ENCODE measurements around the gene FAM136A. TPM values are rescaled to one million over a fixed set of nuclear protein-coding genes. Genes with fewer than 3 reads are reported as not detected.

The FAM136A gene
- total and polyA plus RNA-seq, 8 donors: 25.6 to 58.2 (median 50.8) TPM

- no peaks in the 10 kb centered on the region for H3K9me3 ChIP-seq
- no peaks in the 10 kb centered on the region for H3K4me1 ChIP-seq
- no peak overlapping the region for H3K4me3 ChIP-seq
- DNase-seq: no peak
- TF ChIP-seq, protein P1, sequence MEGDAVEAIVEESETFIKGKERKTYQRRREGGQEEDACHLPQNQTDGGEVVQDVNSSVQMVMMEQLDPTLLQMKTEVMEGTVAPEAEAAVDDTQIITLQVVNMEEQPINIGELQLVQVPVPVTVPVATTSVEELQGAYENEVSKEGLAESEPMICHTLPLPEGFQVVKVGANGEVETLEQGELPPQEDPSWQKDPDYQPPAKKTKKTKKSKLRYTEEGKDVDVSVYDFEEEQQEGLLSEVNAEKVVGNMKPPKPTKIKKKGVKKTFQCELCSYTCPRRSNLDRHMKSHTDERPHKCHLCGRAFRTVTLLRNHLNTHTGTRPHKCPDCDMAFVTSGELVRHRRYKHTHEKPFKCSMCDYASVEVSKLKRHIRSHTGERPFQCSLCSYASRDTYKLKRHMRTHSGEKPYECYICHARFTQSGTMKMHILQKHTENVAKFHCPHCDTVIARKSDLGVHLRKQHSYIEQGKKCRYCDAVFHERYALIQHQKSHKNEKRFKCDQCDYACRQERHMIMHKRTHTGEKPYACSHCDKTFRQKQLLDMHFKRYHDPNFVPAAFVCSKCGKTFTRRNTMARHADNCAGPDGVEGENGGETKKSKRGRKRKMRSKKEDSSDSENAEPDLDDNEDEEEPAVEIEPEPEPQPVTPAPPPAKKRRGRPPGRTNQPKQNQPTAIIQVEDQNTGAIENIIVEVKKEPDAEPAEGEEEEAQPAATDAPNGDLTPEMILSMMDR (IDR thresholded peaks at IDR 0.05): no peak
- intact Hi-C loops (cut with DNase I): loop anchor here in 1 of 2 donors (5.0 to 10.0 kb wide), 2 partner anchors 273 to 301 kb away; no protein-coding TSS in a partner anchor
- peaks cover 0 to 31% of the 10 kb centered on the region in 2 donors for H3K27me3 ChIP-seq
- no peaks in the 10 kb centered on the region for H3K36me3 ChIP-seq
- H3K27ac ChIP-seq: no peak overlapping the region
- no peak for ATAC-seq
Observed at GRCh38 chr2:70344195-70344594, 42.3 kb upstream of the FAM136A start.

DNA sequence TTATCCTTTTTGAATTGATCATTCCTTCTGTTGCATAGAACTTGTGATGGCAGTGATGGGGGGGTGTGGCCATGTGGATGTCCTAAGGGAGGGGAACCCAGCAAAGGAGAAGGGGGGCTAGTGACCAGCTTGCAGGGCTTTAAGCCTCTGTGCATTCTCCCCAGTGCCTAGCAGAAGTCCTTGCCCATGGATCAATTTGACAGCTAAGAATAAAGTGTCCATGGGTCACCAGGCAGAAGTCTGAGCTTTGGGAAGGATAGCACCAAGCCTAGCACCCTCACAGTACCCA, 39.6 kb upstream of the FAM136A start:
- Histone ChIP-seq H3K27ac (no peak overlapping the region), H3K36me3 (no peaks in the 10 kb centered on the region), H3K27me3 (peaks cover 0 to 11% of the 10 kb centered on the region in 2 donors), H3K4me3 (no peak overlapping the region), H3K4me1 (no peaks in the 10 kb centered on the region), H3K9me3 (no peaks in the 10 kb centered on the region)
- TF ChIP-seq, protein P1 (IDR thresholded peaks at IDR 0.05): no peak
- DNase-seq (no peak), ATAC-seq (no peak)
- intact Hi-C loops (cut with DNase I): loop anchor here in 1 of 2 donors (5.0 to 10.0 kb wide), 2 partner anchors 276 to 303 kb away; no protein-coding TSS in a partner anchor

DNA sequence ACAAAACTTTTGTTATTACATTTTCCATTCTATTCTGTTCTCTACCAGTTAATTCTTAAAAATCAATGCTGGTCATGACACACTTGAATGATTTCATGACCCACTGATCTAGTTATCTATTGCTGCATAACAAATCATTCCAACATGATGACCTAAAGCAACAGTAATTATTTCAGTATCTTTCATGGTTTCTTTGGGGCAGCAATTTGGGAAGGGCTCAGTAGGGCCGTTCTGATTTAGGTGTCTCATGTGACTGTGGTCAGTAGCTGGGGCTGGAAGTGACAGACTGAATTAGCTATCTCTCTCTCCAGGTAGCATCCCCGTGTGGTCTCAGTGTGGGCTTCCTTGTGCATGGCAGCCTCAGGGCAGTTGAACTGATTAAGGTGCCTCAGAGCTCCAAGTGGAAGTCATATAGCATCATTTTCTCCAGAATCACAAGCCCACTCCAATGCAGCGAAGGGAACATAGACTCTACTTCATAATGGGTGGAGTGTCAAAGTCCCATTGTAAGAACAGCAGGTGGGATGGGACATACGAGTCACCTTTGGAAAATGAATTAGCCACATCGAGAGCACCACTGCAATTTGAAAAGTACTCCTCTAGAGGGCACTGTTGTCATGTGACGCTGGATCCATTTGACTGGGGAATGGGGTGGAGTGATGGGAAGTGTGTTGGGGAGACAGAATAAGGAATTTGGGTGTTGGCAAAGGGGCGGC, 39.1 kb upstream of the FAM136A start:
- intact Hi-C loops (cut with DNase I): loop anchor here in 1 of 2 donors (5.0 to 10.0 kb wide), 2 partner anchors 276 to 304 kb away; no protein-coding TSS in a partner anchor

GRCh38 chr2:70340075-70340474, 38.2 kb upstream of the FAM136A start:
- Histone ChIP-seq H3K27me3 (peaks cover 0 to 6% of the 10 kb centered on the region in 2 donors), H3K4me3 (no peak overlapping the region), H3K9me3 (no peaks in the 10 kb centered on the region), H3K36me3 (no peaks in the 10 kb centered on the region), H3K27ac (no peak overlapping the region), H3K4me1 (no peaks in the 10 kb centered on the region)
- DNase-seq (no peak), ATAC-seq (no peak)
- TF ChIP-seq, protein P1 (IDR thresholded peaks at IDR 0.05): no peak
- intact Hi-C loops (cut with DNase I): loop anchor here in 1 of 2 donors (5.0 to 10.0 kb wide), 2 partner anchors 277 to 305 kb away; no protein-coding TSS in a partner anchor

More for the DNA sequence above, 39.1 kb upstream of the FAM136A start:
- Histone ChIP-seq H3K27ac (no peak overlapping the region), H3K4me3 (no peak overlapping the region), H3K36me3 (no peaks in the 10 kb centered on the region), H3K4me1 (no peaks in the 10 kb centered on the region), H3K27me3 (peaks cover 0 to 6% of the 10 kb centered on the region in 2 donors), H3K9me3 (no peaks in the 10 kb centered on the region)
- ATAC-seq (peak; percentile 95), DNase-seq (peak in 1 of 4 donors; percentile 33)
- TF ChIP-seq, protein P1 (IDR thresholded peaks at IDR 0.05): peak; percentile 64 to 75

- no peak for ATAC-seq
- no peak overlapping the region for H3K4me3 ChIP-seq
- peaks cover 0 to 6% of the 10 kb centered on the region in 2 donors for H3K27me3 ChIP-seq
Observed at GRCh38 chr2:70336552-70336951, 34.7 kb upstream of the FAM136A start.

More at GRCh38 chr2:70336552-70336951, 34.7 kb upstream of the FAM136A start:
- Histone ChIP-seq H3K4me1 (no peaks in the 10 kb centered on the region), H3K36me3 (no peaks in the 10 kb centered on the region), H3K27ac (no peak overlapping the region), H3K9me3 (no peaks in the 10 kb centered on the region)
- no peak for DNase-seq
- intact Hi-C loops (cut with DNase I): no loop called here
- TF ChIP-seq, protein P1 (IDR thresholded peaks at IDR 0.05): no peak

Data from left lung (tissue), 10 donors.